ENCODE measurements around the gene ATXN7. TPM values are rescaled to one million over a fixed set of nuclear protein-coding genes. Genes with fewer than 3 reads are reported as not detected.

The ATXN7 gene
- total and polyA plus RNA-seq, 10 of the 15 experiments (the other 5 are each of a cell fraction or from before 2014, with no cell fraction given) = 0.83 to 24.6 (median 8.5) TPM

GRCh38 chr3:63864008-63864964, 619 bp downstream of the ATXN7 start:
- ATAC-seq (peak; percentile 52), DNase-seq (ENCODE audit: low read depth, low spot score) (no peak), FAIRE-seq (no peak)
- Histone ChIP-seq H3K4me2 (ENCODE audit: control insufficient read depth, insufficient read depth) (peak overlapping the region; percentile 86), H4K20me1 (ENCODE audit: control insufficient read depth, insufficient read depth) (no peaks in the 10 kb centered on the region), H2AFZ (ENCODE audit: control insufficient read depth, low read depth, low read length) (peak overlapping the region; percentile 49), H3K9ac (ENCODE audit: control insufficient read depth, insufficient read depth, low read length) (peak overlapping the region; percentile 91), H3K9me3 (replicated peaks; ENCODE audit: control insufficient read depth, insufficient read depth, low read length) (no peaks in the 10 kb centered on the region), H3K4me1 (ENCODE audit: control insufficient read depth, insufficient read depth, low read length) (peaks cover 7% of the 10 kb centered on the region; the same call in 1 of the 2 replicates), H3K27me3 (replicated peaks in 1 of 2; ENCODE audit: control insufficient read depth in 2 of 2, insufficient read depth in 2 of 2, low read length in 1 of 2) (no peaks in the 10 kb centered on the region), H3K27ac (ENCODE audit: control insufficient read depth, insufficient read depth) (peak overlapping the region; percentile 91), H3K4me3 (peak overlapping the region; percentile 70), H3K79me2 (ENCODE audit: control insufficient read depth, insufficient read depth, low read length) (peaks cover 72% of the 10 kb centered on the region), H3K36me3 (ENCODE audit: control insufficient read depth in 2 of 2, insufficient read depth in 2 of 2, low read length in 1 of 2) (no peaks in the 10 kb centered on the region)
- WGBS (ENCODE audit: insufficient coverage, insufficient replicate concordance, low lambda C conversion rate, missing lambda C conversion rate) = under 1% methylated on average over 47 of the region's 93 CpGs
- no TSS peak for BruUV-seq (replicated peaks)
- ChIA-PET CTCF (interaction anchor here (0.6 kb wide), 1 partner anchor 43 kb away, joined by 4 read pairs; no protein-coding TSS in a partner anchor), RAD21 (ENCODE audit: unreplicated experiment) (interaction anchor here (1.4 kb wide), 1 partner anchor 48 kb away, joined by 5 read pairs; the partner anchor contains the start of gene SCAANT1), SMC1A (ENCODE audit: uncharacterized antibody, unreplicated experiment) (interaction anchor here (0.9 to 1.0 kb wide), 2 partner anchors 12 to 34 kb away, joined by 3 read pairs; no protein-coding TSS in a partner anchor), POLR2A (interaction anchor here (1.4 kb wide), 1 partner anchor 12 kb away, joined by 5 read pairs; no protein-coding TSS in a partner anchor)
- intact Hi-C loops (cut with micrococcal nuclease; ENCODE audit: unreplicated experiment) = loop anchor here (2.0 kb wide), 1 partner anchor 47 kb away; no protein-coding TSS in a partner anchor
- in situ Hi-C loops (cut with MboI) = no loop called here
- TF ChIP-seq SUPT20H (IDR thresholded peaks at IDR 0.05; ENCODE audit: borderline replicate concordance, control insufficient read depth, low read depth, low read length) = no peak
- no peak for TF ChIP-seq ZNF687 (IDR thresholded peaks at IDR 0.05)
- TF ChIP-seq POLR2AphosphoS5 (IDR thresholded peaks at IDR 0.05; ENCODE audit: low read length) = peak; percentile 27; the same call in 1 of the 2 replicates
- TF ChIP-seq JUND (IDR thresholded peaks at IDR 0.05; ENCODE audit: low read depth, low read length) = no peak
- TF ChIP-seq ZBED1 (IDR thresholded peaks at IDR 0.05; ENCODE audit: borderline replicate concordance) = peak; percentile 45; the same call in 1 of the 2 replicates
- TF ChIP-seq BCL11A (IDR thresholded peaks at IDR 0.05; ENCODE audit: low read depth, low read length) = no peak
- no peak for TF ChIP-seq GABPA (IDR thresholded peaks at IDR 0.05; ENCODE audit: low read depth)
- TF ChIP-seq BHLHE40 (IDR thresholded peaks at IDR 0.05; ENCODE audit: borderline replicate concordance in 1 of 2, low read depth in 2 of 2, low read length in 1 of 2) = 0 out of 4 replicates have a peak, but pooled peaks of 1 of the 2 experiments have one; percentile 9
- TF ChIP-seq RUNX3 (IDR thresholded peaks at IDR 0.05; ENCODE audit: low read length) = no peak; the same call in none of the 2 replicates
- peak; percentile 72 for TF ChIP-seq IKZF1 (conservative IDR thresholded peaks at IDR 0.05)
- TF ChIP-seq NRF1 (conservative IDR thresholded peaks at IDR 0.05; ENCODE audit: low read depth, low read length) = no peak
- no peak for TF ChIP-seq LARP7 (IDR thresholded peaks at IDR 0.05)
- TF ChIP-seq CTCF (IDR thresholded peaks at IDR 0.05 in 2 of 3, conservative IDR thresholded peaks at IDR 0.05 in 1 of 3; ENCODE audit: control insufficient read depth in 2 of 3, extremely low read depth in 1 of 3, insufficient read depth in 1 of 3, low read depth in 3 of 3, low read length in 3 of 3) = no peak
- TF ChIP-seq YY1 (IDR thresholded peaks at IDR 0.05; ENCODE audit: low read depth, low read length) = 0 out of 2 replicates have a peak, but pooled peaks have one; percentile 4
- no peak for TF ChIP-seq RELA (IDR thresholded peaks at IDR 0.05; ENCODE audit: borderline replicate concordance, partially characterized antibody)
- no peak for TF ChIP-seq BRCA1 (IDR thresholded peaks at IDR 0.05; ENCODE audit: low read depth, low read length)
- TF ChIP-seq CREM (IDR thresholded peaks at IDR 0.05; ENCODE audit: low read depth) = 0 out of 2 replicates have a peak, but pooled peaks have one; percentile 9

All from GM12878 (cell line).